Pulmonary artery endothelial cell (primary cell): ENCODE measurements around the gene ZNF239. TPM values are rescaled to one million over a fixed set of nuclear protein-coding genes. Genes with fewer than 3 reads are reported as not detected.
"Not testable (repeated sequence)": the region's sequence is repeated elsewhere in the genome, so short reads cannot be mapped to it uniquely, and the experiment has no call there.

Experiments used
- DNase-seq: peaks from one replicate; pipeline ENCODE4 v3.0.0-alpha.2; 2011; ENCODE audit warnings: low read depth, low spot score
- total RNA-seq: library from RNA; depleted of rRNA; stranded (reverse); fragments of >200 nt; gene quantifications from 2 replicates; pipeline ENCODE4 v1.2.3, GENCODE V29; 2014

Gene ZNF239
- total RNA-seq, 1 donor from 2014 or later: 1.1 TPM

GRCh38 chr10:43584051-43584450 lies 9.6 kb upstream of the ZNF239 start:
- DNase-seq: no peak

- no peak for DNase-seq
Observed at GRCh38 chr10:43576580-43576979, 2.2 kb upstream of the ZNF239 start.

GRCh38 chr10:43576062-43576461 lies 1.6 kb upstream of the ZNF239 start:
- DNase-seq: no peak

- DNase-seq: no peak
Observed at GRCh38 chr10:43574906-43575305, 490 bp upstream of the ZNF239 start.

- no peak for DNase-seq
Observed at GRCh38 chr10:43573250-43574000, 991 bp downstream of the ZNF239 start.

GRCh38 chr10:43570971-43571370 lies 3.4 kb downstream of the ZNF239 start:
- no peak for DNase-seq

GRCh38 chr10:43569681-43570080 lies 4.7 kb downstream of the ZNF239 start:
- no peak for DNase-seq

GRCh38 chr10:43557214-43557613 lies 17.2 kb downstream of the ZNF239 start:
- DNase-seq: no peak

- not testable (repeated sequence) for DNase-seq
Observed at GRCh38 chr10:43543746-43544145, 30.7 kb downstream of the ZNF239 start.

GRCh38 chr10:43524434-43525247 lies 49.8 kb downstream of the ZNF239 start:
- DNase-seq: no peak

Other genes starting within 250 kb of the ZNF239 start
- gene FXYD4, start 203.0 kb downstream of the ZNF239 start, total RNA-seq: not detected in 2 replicates
- 298 and 383 TPM in 2 replicates for gene HNRNPF, start 165.4 kb downstream of the ZNF239 start, total RNA-seq
- 3.1 and 3.3 TPM in 2 replicates for gene ZNF487, start 137.5 kb downstream of the ZNF239 start, total RNA-seq
- 2.0 and 2.5 TPM in 2 replicates for gene ZNF485, start 31.8 kb upstream of the ZNF239 start, total RNA-seq
- gene ZNF32, start 74.3 kb upstream of the ZNF239 start, total RNA-seq: 21.0 and 24.6 TPM in 2 replicates